ENCODE results near the gene MARK4. TPM values are rescaled to one million over a fixed set of nuclear protein-coding genes. Genes with fewer than 3 reads are reported as not detected.
"Not testable (repeated sequence)": the region's sequence is repeated elsewhere in the genome, so short reads cannot be mapped to it uniquely, and the experiment has no call there.

Gene MARK4
- total and polyA plus RNA-seq, 5 donors from 2014 or later = 0.38 to 61.0 (median 1.1) TPM

GRCh38 chr19:45224645-45225044 lies 26.4 kb upstream of the MARK4 start:
- Mint-ChIP-seq H3K27ac (no peak overlapping the region), H3K36me3 (no peaks in the 10 kb centered on the region), H3K4me3 (no peak overlapping the region), H3K9me3 (peaks cover 0 to 4% (median 0%) of the 10 kb centered on the region in 7 donors), H3K27me3 (peaks cover 25% of the 10 kb centered on the region), H3K4me1 (no peaks in the 10 kb centered on the region)
- no peak for DNase-seq
- Histone ChIP-seq H3K9me3 (ENCODE audit: control insufficient read depth in 2 of 2, low read length in 2 of 2) (no peaks in the 10 kb centered on the region), H3K27me3 (ENCODE audit: control insufficient read depth, insufficient read depth, low read length) (peaks cover 2% of the 10 kb centered on the region), H3K36me3 (ENCODE audit: control insufficient read depth, insufficient read depth, low read length) (no peaks in the 10 kb centered on the region), H3K4me3 (ENCODE audit: low read depth, low read length) (no peak overlapping the region), H3K27ac (ENCODE audit: insufficient read depth, low read length, poor library complexity, severe bottlenecking) (no peak overlapping the region), H3K4me1 (ENCODE audit: control insufficient read depth, insufficient read depth, low read length, poor library complexity, severe bottlenecking) (no peaks in the 10 kb centered on the region)
- no peak for ATAC-seq (ENCODE audit: low read depth in 2 of 2)

- not testable (repeated sequence) for H3K4me1 ChIP-seq (ENCODE audit: control insufficient read depth, insufficient read depth, low read length, poor library complexity, severe bottlenecking); H3K27me3 ChIP-seq (ENCODE audit: control insufficient read depth, insufficient read depth, low read length); H3K9me3 ChIP-seq (ENCODE audit: control insufficient read depth in 2 of 2, low read length in 2 of 2); H3K4me3 Mint-ChIP-seq; H3K36me3 ChIP-seq (ENCODE audit: control insufficient read depth, insufficient read depth, low read length); ATAC-seq (ENCODE audit: low read depth in 2 of 2); H3K4me1 Mint-ChIP-seq; H3K9me3 Mint-ChIP-seq; H3K36me3 Mint-ChIP-seq; DNase-seq; H3K27ac ChIP-seq (ENCODE audit: insufficient read depth, low read length, poor library complexity, severe bottlenecking); H3K27ac Mint-ChIP-seq; H3K4me3 ChIP-seq (ENCODE audit: low read depth, low read length)
- H3K27me3 Mint-ChIP-seq = peaks cover 20% of the 10 kb centered on the region
Measured at GRCh38 chr19:45229056-45229455, 22.0 kb upstream of the MARK4 start.

GRCh38 chr19:45231891-45232290 lies 19.2 kb upstream of the MARK4 start:
- Mint-ChIP-seq H3K4me1 (no peaks in the 10 kb centered on the region), H3K36me3 (no peaks in the 10 kb centered on the region), H3K9me3 (peaks cover 0 to 2% (median 0%) of the 10 kb centered on the region in 7 donors), H3K27ac (no peak overlapping the region), H3K27me3 (peaks cover 35% of the 10 kb centered on the region), H3K4me3 (no peak overlapping the region)
- Histone ChIP-seq H3K4me1 (ENCODE audit: control insufficient read depth, insufficient read depth, low read length, poor library complexity, severe bottlenecking) (no peaks in the 10 kb centered on the region), H3K27ac (ENCODE audit: insufficient read depth, low read length, poor library complexity, severe bottlenecking) (no peak overlapping the region), H3K27me3 (ENCODE audit: control insufficient read depth, insufficient read depth, low read length) (no peaks in the 10 kb centered on the region), H3K36me3 (ENCODE audit: control insufficient read depth, insufficient read depth, low read length) (no peaks in the 10 kb centered on the region), H3K9me3 (ENCODE audit: control insufficient read depth in 2 of 2, low read length in 2 of 2) (no peaks in the 10 kb centered on the region), H3K4me3 (ENCODE audit: low read depth, low read length) (no peak overlapping the region)
- DNase-seq = no peak
- no peak for ATAC-seq (ENCODE audit: low read depth in 2 of 2)

GRCh38 chr19:45234089-45234869 lies 16.8 kb upstream of the MARK4 start:
- no peak overlapping the region for H3K27ac Mint-ChIP-seq
- no peak overlapping the region for H3K4me3 Mint-ChIP-seq
- Histone ChIP-seq H3K27me3 (ENCODE audit: control insufficient read depth, insufficient read depth, low read length) (no peaks in the 10 kb centered on the region), H3K36me3 (ENCODE audit: control insufficient read depth, insufficient read depth, low read length) (no peaks in the 10 kb centered on the region), H3K4me3 (ENCODE audit: low read depth, low read length) (no peak overlapping the region), H3K27ac (ENCODE audit: insufficient read depth, low read length, poor library complexity, severe bottlenecking) (no peak overlapping the region), H3K4me1 (ENCODE audit: control insufficient read depth, insufficient read depth, low read length, poor library complexity, severe bottlenecking) (no peaks in the 10 kb centered on the region), H3K9me3 (ENCODE audit: control insufficient read depth in 2 of 2, low read length in 2 of 2) (no peaks in the 10 kb centered on the region)
- peaks cover 0 to 2% (median 0%) of the 10 kb centered on the region in 7 donors for H3K9me3 Mint-ChIP-seq
- no peak for ATAC-seq (ENCODE audit: low read depth in 2 of 2)
- H3K27me3 Mint-ChIP-seq = peaks cover 35% of the 10 kb centered on the region
- DNase-seq = no peak
- H3K4me1 Mint-ChIP-seq = no peaks in the 10 kb centered on the region
- H3K36me3 Mint-ChIP-seq = no peaks in the 10 kb centered on the region

- Mint-ChIP-seq H3K4me1 (no peaks in the 10 kb centered on the region), H3K36me3 (no peaks in the 10 kb centered on the region), H3K27me3 (peaks cover 40% of the 10 kb centered on the region), H3K27ac (no peak overlapping the region), H3K4me3 (no peak overlapping the region), H3K9me3 (peaks cover 0 to 2% (median 0%) of the 10 kb centered on the region in 7 donors)
- no peak overlapping the region for H3K27ac ChIP-seq (ENCODE audit: insufficient read depth, low read length, poor library complexity, severe bottlenecking)
- no peaks in the 10 kb centered on the region for H3K4me1 ChIP-seq (ENCODE audit: control insufficient read depth, insufficient read depth, low read length, poor library complexity, severe bottlenecking)
- no peaks in the 10 kb centered on the region for H3K9me3 ChIP-seq (ENCODE audit: control insufficient read depth in 2 of 2, low read length in 2 of 2)
- no peaks in the 10 kb centered on the region for H3K27me3 ChIP-seq (ENCODE audit: control insufficient read depth, insufficient read depth, low read length)
- H3K4me3 ChIP-seq (ENCODE audit: low read depth, low read length) = no peak overlapping the region
- H3K36me3 ChIP-seq (ENCODE audit: control insufficient read depth, insufficient read depth, low read length) = no peaks in the 10 kb centered on the region
- ATAC-seq (ENCODE audit: low read depth in 2 of 2) = no peak
- DNase-seq = no peak
Measured at GRCh38 chr19:45235485-45235884, 15.6 kb upstream of the MARK4 start.

GRCh38 chr19:45238556-45238955 lies 12.5 kb upstream of the MARK4 start:
- H3K36me3 Mint-ChIP-seq = no peaks in the 10 kb centered on the region

GRCh38 chr19:45243144-45243732 lies 7.8 kb upstream of the MARK4 start:
- H3K27ac Mint-ChIP-seq = no peak overlapping the region
- no peak for DNase-seq

More at GRCh38 chr19:45238556-45238955, 12.5 kb upstream of the MARK4 start:
- Mint-ChIP-seq H3K9me3 (peaks cover 0 to 2% (median 0%) of the 10 kb centered on the region in 7 donors), H3K27me3 (peaks cover 32% of the 10 kb centered on the region), H3K4me1 (no peaks in the 10 kb centered on the region), H3K27ac (no peak overlapping the region), H3K4me3 (no peak overlapping the region)
- no peaks in the 10 kb centered on the region for H3K9me3 ChIP-seq (ENCODE audit: control insufficient read depth in 2 of 2, low read length in 2 of 2)
- H3K36me3 ChIP-seq (ENCODE audit: control insufficient read depth, insufficient read depth, low read length) = no peaks in the 10 kb centered on the region
- H3K4me1 ChIP-seq (ENCODE audit: control insufficient read depth, insufficient read depth, low read length, poor library complexity, severe bottlenecking) = no peaks in the 10 kb centered on the region
- no peaks in the 10 kb centered on the region for H3K27me3 ChIP-seq (ENCODE audit: control insufficient read depth, insufficient read depth, low read length)
- ATAC-seq (ENCODE audit: low read depth in 2 of 2) (no peak), DNase-seq (no peak)
- no peak overlapping the region for H3K4me3 ChIP-seq (ENCODE audit: low read depth, low read length)
- H3K27ac ChIP-seq (ENCODE audit: insufficient read depth, low read length, poor library complexity, severe bottlenecking) = no peak overlapping the region

More at GRCh38 chr19:45243144-45243732, 7.8 kb upstream of the MARK4 start:
- no peak overlapping the region for H3K27ac ChIP-seq (ENCODE audit: insufficient read depth, low read length, poor library complexity, severe bottlenecking)
- H3K27me3 Mint-ChIP-seq = peaks cover 31% of the 10 kb centered on the region
- no peak overlapping the region for H3K4me3 Mint-ChIP-seq
- H3K9me3 Mint-ChIP-seq = no peaks in the 10 kb centered on the region
- H3K4me3 ChIP-seq (ENCODE audit: low read depth, low read length) = no peak overlapping the region
- H3K36me3 Mint-ChIP-seq = no peaks in the 10 kb centered on the region
- no peaks in the 10 kb centered on the region for H3K36me3 ChIP-seq (ENCODE audit: control insufficient read depth, insufficient read depth, low read length)
- peaks cover 0 to 2% (median 0%) of the 10 kb centered on the region in 4 donors for H3K4me1 Mint-ChIP-seq
- no peaks in the 10 kb centered on the region for H3K4me1 ChIP-seq (ENCODE audit: control insufficient read depth, insufficient read depth, low read length, poor library complexity, severe bottlenecking)
- no peak for ATAC-seq (ENCODE audit: low read depth in 2 of 2)
- H3K9me3 ChIP-seq (ENCODE audit: control insufficient read depth in 2 of 2, low read length in 2 of 2) = no peaks in the 10 kb centered on the region
- peaks cover 2% of the 10 kb centered on the region for H3K27me3 ChIP-seq (ENCODE audit: control insufficient read depth, insufficient read depth, low read length)

All from CD4-positive, CD25-positive, alpha-beta regulatory T cell (primary cell).